ENCODE measurements around the gene CCK.

Gene CCK

DNA sequence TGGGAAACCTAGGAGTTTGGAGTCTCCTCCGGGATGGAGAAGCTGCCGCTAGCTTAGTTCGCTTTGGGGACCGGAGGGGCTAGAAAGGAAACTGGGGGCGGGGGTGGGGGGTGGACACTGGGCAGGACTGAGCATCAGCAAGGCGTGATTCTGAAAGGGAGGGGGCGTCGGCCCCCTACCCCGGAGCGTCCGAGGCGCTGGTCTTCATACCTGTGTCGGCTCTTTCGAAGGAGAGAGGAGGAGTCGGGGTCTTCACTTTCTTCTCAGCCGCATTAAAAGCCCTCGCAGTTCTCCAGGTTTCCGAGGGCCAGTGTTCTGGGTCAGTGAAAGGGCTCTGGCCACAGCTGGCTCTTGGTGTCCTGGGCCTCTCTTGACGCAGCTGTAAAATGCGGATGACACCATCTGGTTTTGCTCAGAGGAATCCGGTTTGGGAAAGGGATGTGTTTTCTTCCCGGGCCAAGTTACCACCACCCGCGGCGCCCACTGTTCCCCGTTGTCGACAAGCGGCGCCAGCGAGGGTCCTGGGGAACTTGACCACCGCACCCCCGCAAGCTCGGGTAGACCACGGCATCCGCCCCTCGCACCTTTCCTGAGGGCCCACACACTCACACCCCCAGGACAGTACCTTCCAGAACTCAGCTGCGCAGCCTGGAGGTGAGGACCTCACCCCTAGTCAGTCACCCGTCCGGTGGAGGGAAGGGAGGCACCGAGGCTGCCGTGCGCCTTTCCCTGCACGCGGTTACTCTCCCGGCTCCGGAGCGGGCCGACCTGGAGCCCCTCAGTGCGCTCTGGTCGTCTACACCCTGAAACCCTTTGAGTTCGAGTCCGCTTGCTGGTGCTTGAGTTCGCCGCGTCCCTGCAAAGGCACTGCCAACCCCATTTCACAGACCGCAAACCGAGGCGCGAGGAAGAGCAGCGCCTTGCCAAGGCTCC, 660 bp downstream of the CCK start:
- no peak for DNase-seq

DNA sequence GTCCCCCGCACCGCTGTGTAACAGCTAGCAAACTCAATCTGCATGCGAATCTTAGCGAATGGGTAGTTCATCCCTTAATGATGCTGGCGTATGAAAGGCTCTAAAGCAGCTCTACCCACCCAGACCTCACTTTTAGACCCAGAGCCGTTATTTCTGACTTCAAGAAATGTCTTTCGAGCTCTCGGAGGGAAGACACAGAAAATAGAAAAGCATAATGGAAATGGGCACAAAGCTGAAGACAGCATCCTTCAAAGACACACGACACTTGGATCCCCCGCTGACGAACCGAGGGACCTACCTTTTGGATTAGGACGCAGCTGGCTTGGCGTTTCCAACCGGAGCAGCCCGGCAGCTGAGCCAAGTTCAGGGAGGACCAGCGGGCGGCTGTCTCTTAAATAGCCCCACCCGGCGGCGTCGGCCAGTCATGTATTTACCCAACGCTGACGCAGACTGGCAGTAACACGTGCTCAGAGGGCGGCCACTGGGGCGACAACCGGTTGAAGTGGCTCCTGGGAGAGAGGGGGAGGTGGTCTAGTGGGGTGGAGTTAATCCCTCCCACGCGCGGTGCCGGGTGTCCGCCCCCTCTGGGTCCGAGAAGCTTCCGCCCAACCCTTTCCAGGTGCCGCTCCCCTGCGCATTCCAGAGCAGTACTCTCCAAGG, 1.5 kb downstream of the CCK start:
- no peak for DNase-seq

DNA sequence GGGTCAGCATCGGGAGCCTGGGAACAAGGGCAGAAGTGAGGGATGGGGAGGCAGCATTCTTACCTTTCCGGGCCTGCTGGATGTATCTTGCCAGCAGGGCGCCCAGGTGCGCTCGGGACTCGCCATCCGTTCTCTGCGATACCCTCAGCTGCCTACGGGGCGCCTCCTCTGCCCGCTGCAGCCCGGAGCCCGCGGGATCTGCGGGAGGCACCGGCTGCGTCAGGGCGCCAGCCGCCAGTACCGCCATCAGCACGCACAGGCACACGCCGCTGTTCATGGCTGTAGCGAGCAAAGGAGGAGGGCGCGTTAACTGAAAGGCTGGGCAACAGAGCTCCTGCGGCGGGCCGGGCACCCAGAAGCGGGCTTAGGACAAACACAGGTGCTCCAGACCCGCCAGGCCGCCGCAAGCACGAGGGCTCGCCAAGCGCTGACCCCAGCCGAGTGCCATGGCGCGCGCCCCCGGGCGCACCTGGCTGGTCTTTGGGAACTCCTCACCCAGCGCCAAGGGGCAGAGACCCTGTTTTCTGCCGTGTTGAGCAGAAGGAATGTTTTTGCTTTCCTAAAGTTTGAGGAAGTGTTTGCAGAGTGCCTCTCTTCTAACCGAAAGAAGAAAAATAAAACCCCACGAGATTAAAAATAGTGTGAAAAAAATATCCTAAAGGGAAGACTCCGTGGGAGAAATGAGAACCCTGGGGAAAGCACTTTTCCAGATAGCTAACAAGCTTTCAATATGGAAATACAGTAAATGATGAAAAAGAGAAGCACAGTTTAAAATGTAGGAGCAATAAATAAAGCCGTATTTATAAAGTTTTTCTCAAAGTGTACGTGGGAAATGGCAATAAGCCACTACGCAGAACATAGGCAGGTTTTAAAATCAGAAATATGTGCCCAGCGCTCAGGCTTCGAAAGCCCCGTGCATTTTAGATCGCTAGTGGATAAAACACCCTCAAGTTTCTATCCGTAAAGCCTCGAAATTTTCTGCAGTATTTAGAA, 2.3 kb downstream of the CCK start:
- peak; percentile 27 for DNase-seq

DNA sequence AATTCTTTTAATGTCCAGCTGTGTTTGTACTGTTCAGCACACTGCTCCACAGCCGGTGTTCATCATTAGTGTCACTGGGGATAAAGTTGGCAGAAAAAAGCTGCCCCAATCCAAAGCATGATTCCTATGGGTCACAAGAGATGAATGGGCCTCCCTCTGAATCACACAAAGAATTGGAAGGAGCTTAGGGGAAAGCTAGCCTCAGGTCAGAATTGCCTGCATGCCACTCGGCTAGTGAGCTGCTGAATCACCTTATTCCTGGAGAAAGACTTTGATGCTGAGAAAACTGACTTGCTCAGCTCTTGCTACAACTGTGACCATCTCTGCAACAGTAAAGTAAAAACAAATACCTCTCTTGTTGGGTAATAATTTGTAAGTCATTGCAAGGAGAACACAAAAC, 3.5 kb downstream of the CCK start:
- DNase-seq = no peak

GRCh38 chr3:42257007-42257406, 9.0 kb downstream of the CCK start:
- DNase-seq = no peak

DNA sequence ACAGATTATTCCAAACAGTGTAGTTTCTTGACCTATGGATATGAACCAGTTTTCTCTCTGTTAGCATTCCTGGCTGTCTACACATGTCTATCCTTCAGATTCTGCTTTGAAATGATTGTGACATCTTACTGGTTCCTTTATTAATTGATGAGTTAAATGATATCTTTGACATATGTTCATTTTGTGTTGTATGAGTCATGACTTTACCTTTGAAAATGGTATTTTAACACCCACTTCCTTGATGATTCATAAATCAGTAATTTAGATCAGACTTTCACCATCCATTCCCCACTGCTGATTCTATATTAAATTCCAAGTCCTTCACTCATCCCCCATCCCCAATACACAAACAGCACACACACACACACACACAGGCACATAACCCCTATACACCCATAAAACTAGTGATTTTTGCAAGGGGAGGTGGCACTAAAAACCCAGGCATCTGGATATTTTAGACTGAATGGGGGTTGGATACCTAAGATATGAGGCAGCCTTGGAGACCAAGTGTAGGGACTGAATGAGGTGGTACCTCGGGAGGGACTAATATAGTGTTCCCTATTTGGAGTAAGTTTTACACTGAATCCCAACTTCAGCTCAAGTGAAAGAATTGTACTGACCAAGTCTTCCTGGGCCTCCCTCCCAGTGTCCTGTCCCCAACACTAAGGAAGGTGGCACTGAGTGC, 9.7 kb downstream of the CCK start:
- DNase-seq = no peak

GRCh38 chr3:42254566-42254965, 11.4 kb downstream of the CCK start:
- no peak for DNase-seq

- DNase-seq = no peak
Measured at GRCh38 chr3:42250761-42251160, 15.2 kb downstream of the CCK start.

DNA sequence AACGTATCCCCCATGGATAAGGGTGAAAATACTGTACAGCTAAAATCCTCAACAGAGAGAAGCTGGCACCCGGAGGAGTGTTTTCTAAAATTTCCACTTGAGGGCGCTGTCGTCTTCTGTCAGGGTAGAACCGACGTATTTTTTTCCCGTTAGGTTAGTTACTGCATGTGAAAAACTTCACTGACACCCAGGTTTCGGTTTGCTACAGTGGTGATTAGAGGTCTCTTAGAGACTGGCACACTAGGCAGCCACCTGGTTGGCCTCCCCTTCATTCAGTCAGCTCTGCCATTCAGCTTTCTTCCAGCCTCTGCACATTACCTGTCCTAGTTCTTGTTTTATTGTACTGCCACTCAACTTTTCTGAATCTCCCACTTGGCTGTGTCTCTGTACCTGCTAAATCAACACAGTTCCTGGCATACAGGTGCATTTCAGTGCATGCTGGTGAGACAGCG, 18.4 kb downstream of the CCK start:
- DNase-seq = peak; percentile 31

DNA sequence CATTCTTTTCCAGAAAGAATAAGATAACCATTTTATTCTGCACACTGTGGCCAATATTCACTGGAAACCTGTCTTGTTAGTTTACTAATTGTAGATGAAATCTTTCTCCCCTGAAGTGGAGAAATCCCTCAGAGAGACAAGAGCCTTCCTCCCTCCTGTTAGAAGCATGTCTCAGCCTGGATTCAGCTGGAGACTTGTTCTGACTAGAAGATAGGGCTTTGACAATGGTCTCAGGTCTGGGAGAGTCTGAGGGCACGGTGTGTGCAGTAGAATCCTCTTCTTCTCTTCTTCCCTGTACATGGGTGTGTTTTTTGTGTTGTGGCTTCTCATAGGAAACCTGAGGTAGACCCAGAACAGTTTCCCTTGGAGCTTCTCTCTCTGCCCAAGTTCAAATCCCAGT, 19.9 kb downstream of the CCK start:
- no peak for DNase-seq

- no peak for DNase-seq
Measured at GRCh38 chr3:42236611-42237010, 29.4 kb downstream of the CCK start.

- DNase-seq = no peak
Measured at GRCh38 chr3:42235532-42235931, 30.5 kb downstream of the CCK start.

DNA sequence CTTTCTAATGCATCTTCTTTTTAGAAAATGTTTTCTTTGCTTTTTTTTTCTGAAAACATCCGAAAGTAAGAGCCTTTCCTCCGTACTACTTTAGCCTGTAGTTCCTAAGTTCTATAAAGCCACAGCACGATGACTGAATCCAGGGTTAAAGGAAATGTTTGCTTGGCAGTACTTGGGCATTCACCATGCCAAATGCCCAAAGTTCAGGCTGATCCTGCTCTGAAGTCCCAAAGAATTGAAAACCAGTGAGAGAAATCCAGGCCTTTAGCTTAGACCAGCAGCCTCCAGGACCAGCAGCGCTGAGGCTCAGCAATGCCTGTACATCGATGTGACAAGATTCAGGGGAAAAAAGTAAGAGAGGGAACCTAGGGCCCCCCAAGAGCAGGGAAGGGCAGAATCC, 35.1 kb downstream of the CCK start:
- no peak for DNase-seq

DNA sequence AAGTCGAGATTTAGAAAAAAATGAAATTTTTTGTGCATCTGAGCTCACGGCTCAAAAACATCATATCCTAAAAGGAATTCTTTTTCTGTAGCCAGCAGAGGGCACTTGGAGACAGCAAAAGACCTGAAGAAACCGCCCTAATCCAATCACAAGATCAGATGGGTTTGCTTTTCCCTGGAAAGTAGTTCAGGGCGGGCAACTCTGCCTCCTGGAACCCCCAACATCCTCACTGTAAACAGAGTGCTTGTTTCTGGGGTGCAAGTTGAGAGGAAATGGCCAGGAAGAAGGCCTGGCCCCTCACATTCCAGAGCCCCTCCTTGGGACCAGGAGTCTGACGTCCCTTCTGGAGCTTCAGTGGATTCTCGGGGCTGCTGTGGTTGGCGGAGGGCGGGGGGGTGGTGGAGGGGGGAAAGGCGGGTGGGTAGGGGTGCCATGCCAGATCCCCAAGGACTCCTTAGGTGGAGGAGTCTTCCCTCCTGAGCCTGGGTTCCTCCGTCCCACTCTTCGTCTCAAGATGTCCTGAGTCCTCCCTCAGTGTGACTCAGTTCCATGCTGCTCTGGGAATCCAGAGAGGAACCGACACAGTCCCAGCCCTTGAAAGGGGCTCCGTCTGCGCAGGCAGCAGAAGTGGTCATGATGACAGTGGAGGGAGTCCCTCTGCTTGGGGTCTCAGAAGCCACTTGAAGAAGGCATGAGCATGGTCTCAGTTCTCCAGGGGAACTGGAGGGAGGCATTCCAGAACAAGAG, 35.9 kb downstream of the CCK start:
- DNase-seq = peak; percentile 5

DNA sequence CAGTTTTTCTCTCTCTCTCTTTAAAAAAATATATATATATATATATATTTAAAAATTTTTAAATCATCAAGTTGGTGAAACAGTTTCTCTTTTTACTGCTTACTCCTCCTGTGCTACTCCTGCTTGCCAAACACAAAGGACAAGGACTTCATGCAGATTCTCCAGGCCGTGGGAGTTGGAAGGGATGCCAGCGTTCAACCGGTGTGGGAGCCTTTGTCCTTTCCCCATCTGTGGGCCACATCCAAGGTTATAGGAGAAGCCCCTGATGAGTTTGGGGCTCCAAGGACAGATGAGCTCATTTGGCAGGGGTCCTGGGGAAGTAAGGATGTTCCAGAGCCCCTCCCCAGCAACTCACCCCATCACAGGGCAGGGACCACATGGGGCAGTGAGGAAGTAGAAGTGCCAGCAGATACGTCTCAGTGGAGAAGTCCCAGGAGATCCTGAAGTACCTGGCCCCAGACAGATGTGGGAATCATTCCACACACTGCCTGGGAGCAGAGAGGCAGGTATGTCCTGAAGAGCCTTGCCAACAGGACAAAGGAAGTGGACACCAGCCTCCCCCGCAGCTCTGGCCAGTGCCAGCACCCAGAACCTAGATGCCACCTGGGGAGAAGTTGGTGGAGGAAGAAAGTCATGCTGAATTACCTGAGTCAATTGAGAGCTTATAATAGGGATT, 36.6 kb downstream of the CCK start:
- DNase-seq = no peak

GRCh38 chr3:42228796-42229195, 37.2 kb downstream of the CCK start:
- no peak for DNase-seq

DNA sequence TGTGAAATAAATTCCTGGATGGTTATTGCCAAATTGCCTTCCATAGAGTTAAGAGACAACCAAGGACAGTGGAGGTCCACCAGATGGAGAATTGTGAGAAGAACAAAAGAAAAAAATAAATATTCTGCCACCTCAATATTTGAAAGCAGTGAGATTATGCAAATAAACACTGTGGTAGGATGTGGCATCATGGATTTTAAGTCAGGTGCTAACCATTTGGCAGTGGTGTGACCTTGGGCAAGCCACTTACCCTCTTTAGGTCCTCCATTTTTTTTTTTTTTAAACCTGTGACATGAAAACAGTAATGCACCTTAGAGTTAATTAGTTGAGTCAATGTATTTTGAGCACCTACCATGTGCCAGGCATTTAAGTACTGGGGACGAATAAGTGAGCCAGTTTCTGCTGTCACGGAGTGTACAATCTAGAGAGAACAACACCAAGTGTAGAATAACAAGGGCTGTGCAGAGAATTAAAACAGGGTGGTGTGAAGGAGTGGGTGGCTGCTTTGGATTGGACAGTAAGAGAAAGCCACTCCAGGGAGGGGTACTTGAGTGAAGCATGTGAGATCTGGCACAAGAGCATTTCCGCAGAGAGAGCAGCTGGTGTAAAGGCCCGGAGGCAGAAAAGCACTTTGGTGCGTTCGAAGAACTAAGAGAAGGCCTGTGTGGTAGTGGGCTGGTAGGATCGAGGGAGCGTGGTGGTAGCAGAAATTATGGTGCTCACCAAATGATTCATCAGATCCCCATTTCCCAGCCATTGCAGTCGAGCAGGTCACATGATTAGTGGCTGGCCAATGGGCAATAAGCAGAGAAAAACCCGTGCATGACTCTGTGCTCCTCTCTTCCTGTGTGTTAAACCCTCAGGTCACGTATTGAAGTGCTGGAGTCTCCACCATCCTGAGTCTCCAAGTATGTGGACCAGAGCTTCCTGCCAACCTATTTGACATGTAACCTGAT, 39.2 kb downstream of the CCK start:
- DNase-seq = no peak

DNA sequence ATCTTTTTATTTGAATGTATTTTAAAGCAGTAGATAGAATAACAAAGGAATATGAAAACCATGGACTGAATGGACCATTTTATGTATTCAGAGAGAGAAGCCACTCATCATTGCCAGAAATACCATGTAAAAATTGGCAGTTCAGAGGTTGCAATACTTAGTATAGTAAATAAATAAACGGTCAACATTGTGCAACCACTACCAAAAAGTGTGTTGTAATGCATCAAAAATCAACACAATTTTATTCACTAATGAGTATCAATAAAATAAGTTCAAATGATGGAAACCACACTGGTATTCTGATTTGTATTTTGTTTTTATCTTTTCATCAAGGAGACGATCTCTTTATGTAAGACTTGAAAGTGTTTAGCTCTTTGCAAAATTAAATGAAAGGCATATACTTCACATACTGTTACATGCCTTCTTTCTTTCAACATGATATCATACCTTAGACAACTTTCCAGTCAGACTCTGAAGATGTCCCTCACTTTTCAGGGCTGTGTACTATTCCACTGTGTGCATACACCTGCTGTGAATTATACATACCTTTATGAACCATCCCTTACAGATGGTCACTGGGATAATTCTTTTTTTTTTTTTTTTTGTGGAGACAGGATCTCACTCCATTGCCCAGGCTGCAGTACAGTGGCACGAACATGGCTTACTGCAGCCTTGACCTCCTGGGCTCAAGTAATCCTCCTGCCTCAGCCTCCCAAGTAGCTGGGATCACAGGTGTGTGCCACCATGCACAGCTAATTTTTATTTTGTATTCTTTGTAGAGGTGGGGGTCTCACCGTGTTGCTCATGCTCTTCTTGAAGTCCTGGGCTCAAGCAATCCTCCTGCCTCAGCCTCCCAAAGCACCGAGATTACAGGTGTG, 40.3 kb downstream of the CCK start:
- no peak for DNase-seq

Data from NCI-H1105 (cell line).